ENCODE measurements around the gene CPZ. TPM values are rescaled to one million over a fixed set of nuclear protein-coding genes. Genes with fewer than 3 reads are reported as not detected.

The CPZ gene
- total RNA-seq, 4 donors from 2014 or later, result 0.75 to 6.1 TPM; not detected in 2

GRCh38 chr4:8664976-8665375, 72.4 kb downstream of the CPZ start:
- TF ChIP-seq CTCF (IDR thresholded peaks at IDR 0.05; ENCODE audit: low read depth), result no peak

GRCh38 chr4:8665406-8666360, 73.1 kb downstream of the CPZ start:
- TF ChIP-seq CTCF (IDR thresholded peaks at IDR 0.05; ENCODE audit: low read depth), result no peak

GRCh38 chr4:8666581-8666980, 74.0 kb downstream of the CPZ start:
- TF ChIP-seq CTCF (IDR thresholded peaks at IDR 0.05; ENCODE audit: low read depth), result no peak

Other genes starting within 250 kb of the CPZ start
- gene ACOX3, start 152.0 kb upstream of the CPZ start, total RNA-seq, result 10 to 100 TPM; 12.2 to 33.7 (median 17.3) TPM
- 10 to 100 TPM in 3 of 4 donors, 1 to 10 TPM in 1; 9.1 to 37.1 (median 22.5) TPM for gene TRMT44, start 152.0 kb upstream of the CPZ start, total RNA-seq
- gene GPR78, start 12.4 kb upstream of the CPZ start, total RNA-seq, result not detected